IPS-18a (cell line): ENCODE data around the gene MED13L.

ENCODE experiments used
- H3K27ac ChIP-seq: one replicate; pipeline ENCODE4 v1.5.1; 2013; ENCODE audit warnings: low read length
- H3K27me3 ChIP-seq: one replicate; pipeline ENCODE4 v1.6.1; 2013; ENCODE audit warnings: mild to moderate bottlenecking, low read length; ENCODE audit not compliant: control insufficient read depth, insufficient read depth
- H3K36me3 ChIP-seq: one replicate; pipeline ENCODE4 v1.6.1; 2013; ENCODE audit warnings: low read depth, low read length; ENCODE audit not compliant: control insufficient read depth
- H3K4me1 ChIP-seq: one replicate; pipeline ENCODE4 v1.6.1; 2013; ENCODE audit warnings: low read depth, low read length; ENCODE audit not compliant: control insufficient read depth
- H3K4me3 ChIP-seq: one replicate; pipeline ENCODE4 v1.5.1; 2013; ENCODE audit warnings: low read length
- H3K9ac ChIP-seq: one replicate; pipeline ENCODE4 v1.6.1; 2013; ENCODE audit warnings: mild to moderate bottlenecking, low read length, moderate library complexity
- H3K9me3 ChIP-seq: one replicate; pipeline ENCODE4 v1.6.1; 2013; ENCODE audit warnings: low read depth, low read length; ENCODE audit not compliant: control insufficient read depth

The MED13L gene

GRCh38 chr12:116106870-116107269 lies 170.6 kb downstream of the MED13L start:
- no peak overlapping the region for H3K9ac ChIP-seq
- no peak overlapping the region for H3K4me3 ChIP-seq
- no peak overlapping the region for H3K27ac ChIP-seq
- no peaks in the 10 kb centered on the region for H3K27me3 ChIP-seq
- H3K9me3 ChIP-seq: no peaks in the 10 kb centered on the region
- H3K4me1 ChIP-seq: no peaks in the 10 kb centered on the region
- no peaks in the 10 kb centered on the region for H3K36me3 ChIP-seq

GRCh38 chr12:116104167-116104767 lies 173.2 kb downstream of the MED13L start:
- no peaks in the 10 kb centered on the region for H3K9me3 ChIP-seq
- H3K9ac ChIP-seq: no peak overlapping the region
- no peak overlapping the region for H3K4me3 ChIP-seq
- no peaks in the 10 kb centered on the region for H3K4me1 ChIP-seq
- H3K36me3 ChIP-seq: no peaks in the 10 kb centered on the region
- no peak overlapping the region for H3K27ac ChIP-seq
- no peaks in the 10 kb centered on the region for H3K27me3 ChIP-seq

GRCh38 chr12:116101991-116102390 lies 175.5 kb downstream of the MED13L start:
- Histone ChIP-seq H3K4me3 (no peak overlapping the region), H3K4me1 (no peaks in the 10 kb centered on the region), H3K36me3 (no peaks in the 10 kb centered on the region), H3K27me3 (no peaks in the 10 kb centered on the region), H3K9ac (no peak overlapping the region), H3K9me3 (no peaks in the 10 kb centered on the region), H3K27ac (no peak overlapping the region)

- H3K9ac ChIP-seq: no peak overlapping the region
- H3K4me1 ChIP-seq: no peaks in the 10 kb centered on the region
- H3K27ac ChIP-seq: no peak overlapping the region
- H3K36me3 ChIP-seq: no peaks in the 10 kb centered on the region
- no peaks in the 10 kb centered on the region for H3K27me3 ChIP-seq
- H3K4me3 ChIP-seq: no peak overlapping the region
- H3K9me3 ChIP-seq: no peaks in the 10 kb centered on the region
These were observed 177.7 kb downstream of the MED13L start for GRCh38 chr12:116099652-116100432.

DNA sequence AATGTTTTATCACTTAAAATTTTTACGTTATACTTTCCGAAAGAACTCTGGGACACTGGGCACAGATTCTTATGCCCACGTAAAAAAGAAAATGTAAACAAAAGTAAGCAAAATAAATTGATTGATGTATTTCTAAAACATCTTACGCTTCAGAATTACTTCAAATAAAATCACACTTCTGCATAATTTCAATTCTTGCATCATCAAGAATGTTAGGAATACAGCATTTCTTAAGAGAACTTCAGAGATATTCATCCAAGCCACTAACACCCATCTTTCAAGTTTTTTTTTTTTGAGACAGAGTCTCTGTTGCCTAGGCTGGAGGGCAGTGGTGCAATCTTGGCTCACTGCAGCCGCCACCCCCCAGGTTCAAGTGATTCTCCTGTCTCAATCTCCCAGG lies 180.6 kb downstream of the MED13L start:
- Histone ChIP-seq H3K4me1 (no peaks in the 10 kb centered on the region), H3K27me3 (no peaks in the 10 kb centered on the region), H3K27ac (no peak overlapping the region), H3K36me3 (no peaks in the 10 kb centered on the region), H3K9me3 (no peaks in the 10 kb centered on the region), H3K9ac (no peak overlapping the region), H3K4me3 (no peak overlapping the region)

GRCh38 chr12:116094475-116094874 lies 183.0 kb downstream of the MED13L start:
- Histone ChIP-seq H3K9me3 (no peaks in the 10 kb centered on the region), H3K9ac (no peak overlapping the region), H3K4me1 (no peaks in the 10 kb centered on the region), H3K27ac (no peak overlapping the region), H3K36me3 (no peaks in the 10 kb centered on the region), H3K4me3 (no peak overlapping the region), H3K27me3 (no peaks in the 10 kb centered on the region)

- Histone ChIP-seq H3K9ac (no peak overlapping the region), H3K4me3 (no peak overlapping the region), H3K27ac (no peak overlapping the region), H3K9me3 (no peaks in the 10 kb centered on the region), H3K27me3 (no peaks in the 10 kb centered on the region), H3K36me3 (no peaks in the 10 kb centered on the region), H3K4me1 (no peaks in the 10 kb centered on the region)
These were observed 183.6 kb downstream of the MED13L start for GRCh38 chr12:116093915-116094314.

DNA sequence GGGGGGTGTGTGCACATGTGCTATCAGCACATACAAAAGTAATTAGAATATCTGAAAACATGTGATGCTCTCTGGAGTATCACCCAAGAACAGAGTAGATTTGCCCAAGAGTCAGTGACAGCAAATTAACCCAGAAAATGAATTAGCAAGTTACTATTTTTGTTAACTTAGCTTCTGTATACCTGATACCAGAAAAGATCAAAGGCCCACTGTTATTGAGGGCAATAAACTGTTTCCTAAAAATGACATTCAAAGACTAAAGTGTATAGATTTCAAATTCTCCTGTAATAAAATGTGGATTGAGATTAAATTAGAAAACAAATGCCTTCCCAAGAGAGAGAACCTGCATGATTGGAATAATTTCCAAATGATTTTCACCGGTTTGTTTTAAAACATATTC lies 184.7 kb downstream of the MED13L start:
- H3K4me3 ChIP-seq: no peak overlapping the region
- no peaks in the 10 kb centered on the region for H3K36me3 ChIP-seq
- H3K9me3 ChIP-seq: no peaks in the 10 kb centered on the region
- no peaks in the 10 kb centered on the region for H3K27me3 ChIP-seq
- H3K4me1 ChIP-seq: peaks cover 8% of the 10 kb centered on the region
- no peak overlapping the region for H3K27ac ChIP-seq
- no peak overlapping the region for H3K9ac ChIP-seq

DNA sequence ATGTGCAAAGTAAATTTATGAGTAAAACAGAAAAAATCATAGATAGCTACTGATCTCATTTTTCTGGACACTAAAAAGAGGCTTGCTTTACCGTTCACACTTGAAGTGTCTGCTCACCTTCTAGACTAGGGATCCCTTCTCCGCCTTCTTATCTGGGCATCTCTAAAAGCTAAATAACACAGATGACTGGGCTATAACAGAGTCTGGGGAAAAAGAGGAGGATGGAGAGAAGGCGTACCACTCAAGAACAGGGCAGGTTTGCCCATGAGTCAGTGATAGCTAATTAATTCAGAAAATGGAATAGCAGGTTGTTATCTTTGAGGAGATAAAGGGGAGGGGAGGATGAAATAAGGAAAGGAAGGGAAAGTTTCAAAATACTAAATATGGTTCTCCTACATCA lies 185.3 kb downstream of the MED13L start:
- Histone ChIP-seq H3K9ac (no peak overlapping the region), H3K4me3 (no peak overlapping the region), H3K4me1 (peaks cover 8% of the 10 kb centered on the region)

GRCh38 chr12:116091579-116091978 lies 185.9 kb downstream of the MED13L start:
- Histone ChIP-seq H3K27me3 (no peaks in the 10 kb centered on the region), H3K27ac (no peak overlapping the region), H3K4me1 (peaks cover 8% of the 10 kb centered on the region), H3K4me3 (no peak overlapping the region), H3K36me3 (no peaks in the 10 kb centered on the region), H3K9ac (no peak overlapping the region), H3K9me3 (no peaks in the 10 kb centered on the region)

More for the DNA sequence above, 185.3 kb downstream of the MED13L start:
- Histone ChIP-seq H3K36me3 (no peaks in the 10 kb centered on the region), H3K9me3 (no peaks in the 10 kb centered on the region), H3K27me3 (no peaks in the 10 kb centered on the region), H3K27ac (no peak overlapping the region)

GRCh38 chr12:116090516-116090915 lies 187.0 kb downstream of the MED13L start:
- Histone ChIP-seq H3K4me3 (no peak overlapping the region), H3K27ac (no peak overlapping the region), H3K9me3 (no peaks in the 10 kb centered on the region), H3K4me1 (peaks cover 8% of the 10 kb centered on the region), H3K27me3 (no peaks in the 10 kb centered on the region), H3K36me3 (no peaks in the 10 kb centered on the region), H3K9ac (no peak overlapping the region)

DNA sequence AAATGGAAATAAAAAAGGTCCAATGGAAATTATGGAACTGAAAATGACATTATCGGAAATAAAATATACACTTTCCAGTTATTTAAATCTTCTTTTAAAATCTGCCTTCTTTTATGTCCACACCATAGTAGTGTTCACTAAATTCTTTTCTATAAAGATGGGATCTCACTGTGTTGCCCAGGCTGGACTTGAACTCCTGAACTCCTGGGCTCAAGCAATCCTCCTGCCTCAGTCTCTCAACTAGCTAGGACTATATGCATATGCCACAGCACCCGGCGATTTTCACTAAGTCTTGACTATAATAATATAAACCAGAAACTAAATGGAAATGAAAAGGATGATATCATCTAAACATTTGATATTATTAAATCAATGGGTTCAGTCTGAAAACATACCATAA lies 188.4 kb downstream of the MED13L start:
- no peak overlapping the region for H3K9ac ChIP-seq
- no peak overlapping the region for H3K4me3 ChIP-seq
- no peaks in the 10 kb centered on the region for H3K27me3 ChIP-seq
- H3K36me3 ChIP-seq: no peaks in the 10 kb centered on the region
- H3K4me1 ChIP-seq: peaks cover 8% of the 10 kb centered on the region
- H3K9me3 ChIP-seq: no peaks in the 10 kb centered on the region
- H3K27ac ChIP-seq: no peak overlapping the region
